ENCODE data around the gene SCIN. TPM values are rescaled to one million over a fixed set of nuclear protein-coding genes. Genes with fewer than 3 reads are reported as not detected.
A peak's percentile ranks its signal among the peaks of the same experiment; 100 is the strongest.
"Not testable (repeated sequence)": the region's sequence is repeated elsewhere in the genome, so short reads cannot be mapped to it uniquely, and the experiment has no call there.

Gene SCIN
- polyA plus RNA-seq (2013) = 3.2 and 3.5 TPM in 2 replicates

GRCh38 chr7:12570534-12571461, at the start of gene SCIN:
Gene SCIN (plus strand): TSS chr7:12570720. CDS start chr7:12570787, 67 bp downstream.
- WGBS (ENCODE audit: extremely low coverage, insufficient coverage, insufficient read length) = no CpG with 5 or more reads among the region's 74 CpGs
- Histone ChIP-seq H4K91ac (ENCODE audit: low read depth, low read length) (no peak within 1 kb of the TSS), H3K14ac (ENCODE audit: low read length) (no peak within 1 kb of the TSS), H2BK12ac (ENCODE audit: low read length) (no peak within 1 kb of the TSS), H3K18ac (ENCODE audit: low read length) (no peak within 1 kb of the TSS), H2BK120ac (ENCODE audit: insufficient read depth, low read length, poor library complexity) (no peak within 1 kb of the TSS), H3K27me3 (ENCODE audit: insufficient read depth, low read length) (peaks cover 4% of the 10 kb centered on the region), H3K23ac (ENCODE audit: low read length) (no peak within 1 kb of the TSS), H3K4me3 (ENCODE audit: low read depth, low read length) (peak within 1 kb of the TSS; percentile 63), H3K4ac (ENCODE audit: low read depth, low read length) (no peak within 1 kb of the TSS), H3K36me3 (ENCODE audit: control insufficient read depth in 1 of 2, insufficient read depth in 2 of 2, low read length in 2 of 2) (no peaks in the 10 kb centered on the region), H2AK5ac (ENCODE audit: low read length) (no peak within 1 kb of the TSS), H3K4me1 (ENCODE audit: control insufficient read depth in 1 of 2, insufficient read depth in 2 of 2, low read length in 2 of 2) (peaks cover 2 to 5% of the 10 kb centered on the region in 2 experiments), H3K9me3 (ENCODE audit: insufficient read depth, low read depth, low read length) (no peaks in the 10 kb centered on the region), H3K79me1 (ENCODE audit: low read length) (no peaks in the 10 kb centered on the region), H4K8ac (ENCODE audit: low read depth, low read length) (no peak within 1 kb of the TSS), H2AFZ (ENCODE audit: insufficient read depth, low read length, poor library complexity) (peak within 1 kb of the TSS; percentile 40), H2BK5ac (ENCODE audit: low read depth, low read length, poor library complexity) (no peak within 1 kb of the TSS), H4K12ac (ENCODE audit: low read depth, low read length) (no peak within 1 kb of the TSS), H3K79me2 (ENCODE audit: control insufficient read depth, insufficient read depth, low read length, poor library complexity) (no peaks in the 10 kb centered on the region), H3K9ac (ENCODE audit: low read length) (no peak within 1 kb of the TSS), H3K27ac (ENCODE audit: low read depth, low read length) (no peak within 1 kb of the TSS), H3K4me2 (ENCODE audit: low read length) (peak within 1 kb of the TSS; percentile 75)
- DNase-seq = peak in 1 of 2 donors; percentile 35

- peak in 1 of 2 donors; percentile 85 for DNase-seq
- H2BK12ac ChIP-seq (ENCODE audit: low read length) = no peak overlapping the region
- no peak overlapping the region for H3K9ac ChIP-seq (ENCODE audit: low read length)
- no peak overlapping the region for H3K18ac ChIP-seq (ENCODE audit: low read length)
- no peak overlapping the region for H4K8ac ChIP-seq (ENCODE audit: low read depth, low read length)
- no peaks in the 10 kb centered on the region for H3K27me3 ChIP-seq (ENCODE audit: insufficient read depth, low read length)
- H3K79me2 ChIP-seq (ENCODE audit: control insufficient read depth, insufficient read depth, low read length, poor library complexity) = no peaks in the 10 kb centered on the region
- no peak overlapping the region for H2AFZ ChIP-seq (ENCODE audit: insufficient read depth, low read length, poor library complexity)
- H3K79me1 ChIP-seq (ENCODE audit: low read length) = no peaks in the 10 kb centered on the region
- H2BK120ac ChIP-seq (ENCODE audit: insufficient read depth, low read length, poor library complexity) = no peak overlapping the region
- no peaks in the 10 kb centered on the region for H3K4me1 ChIP-seq (ENCODE audit: control insufficient read depth in 1 of 2, insufficient read depth in 2 of 2, low read length in 2 of 2)
- H3K4ac ChIP-seq (ENCODE audit: low read depth, low read length) = no peak overlapping the region
- no peak overlapping the region for H4K91ac ChIP-seq (ENCODE audit: low read depth, low read length)
- no peak overlapping the region for H4K12ac ChIP-seq (ENCODE audit: low read depth, low read length)
- no peaks in the 10 kb centered on the region for H3K9me3 ChIP-seq (ENCODE audit: insufficient read depth, low read depth, low read length)
- H3K4me2 ChIP-seq (ENCODE audit: low read length) = no peak overlapping the region
- no CpG with 5 or more reads among the region's 5 CpGs for WGBS (ENCODE audit: extremely low coverage, insufficient coverage, insufficient read length)
- no peak overlapping the region for H3K4me3 ChIP-seq (ENCODE audit: low read depth, low read length)
- H3K27ac ChIP-seq (ENCODE audit: low read depth, low read length) = no peak overlapping the region
- H3K36me3 ChIP-seq (ENCODE audit: control insufficient read depth in 1 of 2, insufficient read depth in 2 of 2, low read length in 2 of 2) = no peaks in the 10 kb centered on the region
- H2AK5ac ChIP-seq (ENCODE audit: low read length) = no peak overlapping the region
- H2BK5ac ChIP-seq (ENCODE audit: low read depth, low read length, poor library complexity) = no peak overlapping the region
- no peak overlapping the region for H3K14ac ChIP-seq (ENCODE audit: low read length)
- H3K23ac ChIP-seq (ENCODE audit: low read length) = no peak overlapping the region
These were observed 45.6 kb upstream of the SCIN start for GRCh38 chr7:12524794-12525386.

GRCh38 chr7:12526693-12527092, 43.8 kb upstream of the SCIN start:
- WGBS (ENCODE audit: extremely low coverage, insufficient coverage, insufficient read length) = no CpG with 5 or more reads among the region's 2 CpGs
- not testable (repeated sequence) for H2AFZ ChIP-seq (ENCODE audit: insufficient read depth, low read length, poor library complexity); H4K8ac ChIP-seq (ENCODE audit: low read depth, low read length); H3K79me1 ChIP-seq (ENCODE audit: low read length); H3K36me3 ChIP-seq (ENCODE audit: control insufficient read depth in 1 of 2, insufficient read depth in 2 of 2, low read length in 2 of 2); H3K27ac ChIP-seq (ENCODE audit: low read depth, low read length); H3K18ac ChIP-seq (ENCODE audit: low read length); H2BK5ac ChIP-seq (ENCODE audit: low read depth, low read length, poor library complexity); H3K79me2 ChIP-seq (ENCODE audit: control insufficient read depth, insufficient read depth, low read length, poor library complexity); H4K12ac ChIP-seq (ENCODE audit: low read depth, low read length); H2AK5ac ChIP-seq (ENCODE audit: low read length); H2BK12ac ChIP-seq (ENCODE audit: low read length); H3K9me3 ChIP-seq (ENCODE audit: insufficient read depth, low read depth, low read length); H3K9ac ChIP-seq (ENCODE audit: low read length); H3K23ac ChIP-seq (ENCODE audit: low read length); H4K91ac ChIP-seq (ENCODE audit: low read depth, low read length); H3K4ac ChIP-seq (ENCODE audit: low read depth, low read length); H2BK120ac ChIP-seq (ENCODE audit: insufficient read depth, low read length, poor library complexity); H3K4me2 ChIP-seq (ENCODE audit: low read length); H3K4me1 ChIP-seq (ENCODE audit: control insufficient read depth in 1 of 2, insufficient read depth in 2 of 2, low read length in 2 of 2); H3K4me3 ChIP-seq (ENCODE audit: low read depth, low read length); H3K14ac ChIP-seq (ENCODE audit: low read length); H3K27me3 ChIP-seq (ENCODE audit: insufficient read depth, low read length)
- DNase-seq = peak in 1 of 2 donors; percentile 39

- not testable (repeated sequence) for H2BK120ac ChIP-seq (ENCODE audit: insufficient read depth, low read length, poor library complexity); H3K36me3 ChIP-seq (ENCODE audit: control insufficient read depth in 1 of 2, insufficient read depth in 2 of 2, low read length in 2 of 2); H2AFZ ChIP-seq (ENCODE audit: insufficient read depth, low read length, poor library complexity); H3K79me2 ChIP-seq (ENCODE audit: control insufficient read depth, insufficient read depth, low read length, poor library complexity); H3K27me3 ChIP-seq (ENCODE audit: insufficient read depth, low read length); H4K8ac ChIP-seq (ENCODE audit: low read depth, low read length); DNase-seq; H3K18ac ChIP-seq (ENCODE audit: low read length); H3K9ac ChIP-seq (ENCODE audit: low read length); H3K4me3 ChIP-seq (ENCODE audit: low read depth, low read length); H3K27ac ChIP-seq (ENCODE audit: low read depth, low read length); H2AK5ac ChIP-seq (ENCODE audit: low read length); H3K4me2 ChIP-seq (ENCODE audit: low read length); H4K12ac ChIP-seq (ENCODE audit: low read depth, low read length); H4K91ac ChIP-seq (ENCODE audit: low read depth, low read length); H3K23ac ChIP-seq (ENCODE audit: low read length); H3K14ac ChIP-seq (ENCODE audit: low read length); H3K4me1 ChIP-seq (ENCODE audit: control insufficient read depth in 1 of 2, insufficient read depth in 2 of 2, low read length in 2 of 2); H2BK5ac ChIP-seq (ENCODE audit: low read depth, low read length, poor library complexity); H3K79me1 ChIP-seq (ENCODE audit: low read length); H3K4ac ChIP-seq (ENCODE audit: low read depth, low read length); H2BK12ac ChIP-seq (ENCODE audit: low read length); H3K9me3 ChIP-seq (ENCODE audit: insufficient read depth, low read depth, low read length)
- no CpG with 5 or more reads among the region's 1 CpG for WGBS (ENCODE audit: extremely low coverage, insufficient coverage, insufficient read length)
These were observed 42.9 kb upstream of the SCIN start for GRCh38 chr7:12527670-12528069.

Data from trophoblast cell (in vitro differentiated cells and primary cell).